HCT116 (cell line): ENCODE data around the gene IP6K2. TPM values are rescaled to one million over a fixed set of nuclear protein-coding genes. Genes with fewer than 3 reads are reported as not detected.

Source experiments
- ATAC-seq: fragments of 200-7000 bp; cut with Tn5 transposase; 2 replicates; pipeline ENCODE4 v1.9.1; 2020; ENCODE audit warnings: mild to moderate bottlenecking, moderate library complexity
- BruUV-seq: library from RNA; stranded (reverse); fragments of 400-500 nt; replicated peaks from 2 replicates; lab custom pipeline; 2021; lab: Mats Ljungman, UMichigan
- CTCF ChIA-PET: fragments of 300-600 bp; sonication (Branson Sonifier 250); formaldehyde crosslinking; loops from one replicate; lab custom pipeline; 2021; ENCODE audit warnings: antibody characterized with exemption; lab: Charles Lee
- POLR2A ChIA-PET: fragments of 300-600, 350-600 bp; sonication (Branson Sonifier 250); formaldehyde crosslinking; loops from one replicate; lab custom pipeline; 2021; ENCODE audit warnings: antibody characterized with exemption; lab: Charles Lee
- RAD21 ChIA-PET, 2 experiments: fragments of 300-600 bp; sonication (Branson Sonifier 250); formaldehyde crosslinking; loops; one replicate each; lab custom pipeline; 2023; ENCODE audit warnings: low total read pairs in 2 of 2; ENCODE audit not compliant: uncharacterized antibody in 2 of 2, unreplicated experiment in 2 of 2, low non-redundant PET in 1 of 2; lab: Charles Lee
- DNase-seq: peaks from one replicate; pipeline ENCODE4 v3.0.0-alpha.2; 2010; ENCODE audit warnings: low read depth, low spot score
- H2AFZ ChIP-seq: fragments of 200-600 bp; shearing (Covaris generic), sonication (generic); 2 replicates; pipeline ENCODE4 v1.6.1; 2017; ENCODE audit warnings: low read depth, mixed run types, mixed read lengths, antibody characterized with exemption, low read length; ENCODE audit not compliant: poor library complexity, severe bottlenecking
- H3K27ac ChIP-seq: 2 replicates; pipeline ENCODE4 v1.5.1; 2012; ENCODE audit warnings: low read depth, low read length
- H3K27me3 ChIP-seq: fragments of 200-600 bp; sonication (generic); 2 replicates; pipeline ENCODE4 v1.6.1; 2016; ENCODE audit warnings: mixed run types, low read length, mixed read lengths; ENCODE audit not compliant: insufficient read depth
- H3K36me3 ChIP-seq, 2 experiments: fragments of 200-500 bp in 1 of 2; fragments of 200-600 bp in 1 of 2; sonication (Bioruptor generic) in 1 of 2; sonication (generic) in 1 of 2; 2 replicates each; pipeline versions ENCODE4 v1.5.1 to v1.6.1; 2014 to 2016; ENCODE audit warnings: low read length in 2 of 2, inconsistent platforms in 1 of 2, mixed read lengths in 1 of 2, mixed run types in 1 of 2; ENCODE audit not compliant: insufficient read depth in 2 of 2, control insufficient read depth in 1 of 2
- H3K4me1 ChIP-seq, 2 experiments: fragments of 200-600 bp in 1 of 2; sonication (generic) in 1 of 2; 2 replicates each; pipeline versions ENCODE4 v1.5.1 to v1.6.1; 2012 to 2017; ENCODE audit warnings: low read length in 2 of 2, inconsistent platforms in 1 of 2, mild to moderate bottlenecking in 1 of 2, mixed read lengths in 1 of 2, mixed run types in 1 of 2, moderate library complexity in 1 of 2; ENCODE audit not compliant: insufficient read depth in 2 of 2, control insufficient read depth in 1 of 2
- H3K4me2 ChIP-seq: fragments of 200-600 bp; sonication (generic); 2 replicates; pipeline ENCODE4 v1.6.1; 2017; ENCODE audit warnings: mixed run types, low read length, mixed read lengths
- H3K4me3 ChIP-seq, 2 experiments: fragments of 200-600 bp in 1 of 2; sonication (generic) in 1 of 2; replicated peaks in 1 of 2; 2 replicates each; pipeline ENCODE4 v1.5.1; 2011 to 2016; ENCODE audit warnings: low read length in 2 of 2, control low read depth in 1 of 2, low read depth in 1 of 2, mild to moderate bottlenecking in 1 of 2, mixed read lengths in 1 of 2, mixed run types in 1 of 2
- H3K79me2 ChIP-seq: fragments of 200-600 bp; sonication (generic); 2 replicates; pipeline ENCODE4 v1.6.1; 2017; ENCODE audit warnings: mild to moderate bottlenecking, mixed run types, low read length, moderate library complexity, mixed read lengths; ENCODE audit not compliant: insufficient read depth
- H3K9ac ChIP-seq: fragments of 200-600 bp; sonication (generic); 2 replicates; pipeline ENCODE4 v1.6.1; 2016; ENCODE audit warnings: low read length, mixed read lengths
- H3K9me2 ChIP-seq: fragments of 200-600 bp; sonication (generic), shearing (Covaris generic); 2 replicates; pipeline ENCODE4 v1.6.1; 2017; ENCODE audit warnings: mixed run types, mild to moderate bottlenecking, moderate library complexity; ENCODE audit not compliant: insufficient read depth
- H3K9me3 ChIP-seq, 2 experiments: fragments of 200-500 bp in 1 of 2; fragments of 200-600 bp in 1 of 2; sonication (Bioruptor generic) in 1 of 2; sonication (generic) in 1 of 2; 2 replicates each; pipeline ENCODE4 v1.6.1; 2014 to 2017; ENCODE audit warnings: low read length in 2 of 2, mixed read lengths in 2 of 2, inconsistent platforms in 1 of 2, low read depth in 1 of 2, mild to moderate bottlenecking in 1 of 2, mixed run types in 1 of 2, moderate library complexity in 1 of 2; ENCODE audit not compliant: control insufficient read depth in 1 of 2, insufficient read depth in 1 of 2
- H4K20me1 ChIP-seq: fragments of 200-600 bp; sonication (generic), shearing (Covaris generic); 2 replicates; pipeline ENCODE4 v1.6.1; 2017; ENCODE audit warnings: mixed run types, mild to moderate bottlenecking, moderate library complexity; ENCODE audit not compliant: insufficient read depth
- CBX3 ChIP-seq: IDR thresholded peaks from 2 replicates; pipeline ENCODE4 v1.6.1; 2012; ENCODE audit warnings: low read depth
- CEBPB ChIP-seq: IDR thresholded peaks from 2 replicates; pipeline ENCODE4 v1.6.1; 2012; ENCODE audit warnings: low read depth
- EGR1 ChIP-seq: IDR thresholded peaks from 2 replicates; pipeline ENCODE4 v1.6.1; 2012; ENCODE audit warnings: low read depth
- EZH2 ChIP-seq: fragments of 200-600 bp; sonication (generic); IDR thresholded peaks from 2 replicates; pipeline ENCODE4 v1.6.1; 2017; ENCODE audit warnings: antibody characterized with exemption, mixed run types
- EZH2phosphoT487 ChIP-seq: fragments of 200-600 bp; IDR thresholded peaks from 2 replicates; pipeline ENCODE4 v1.6.1; 2018; ENCODE audit warnings: antibody characterized with exemption, borderline replicate concordance
- FOSL1 ChIP-seq: IDR thresholded peaks from 2 replicates; pipeline ENCODE4 v1.6.1; 2012; ENCODE audit warnings: low read depth
- JUND ChIP-seq: IDR thresholded peaks from 2 replicates; pipeline ENCODE4 v1.6.1; 2012
- POLR2AphosphoS5 ChIP-seq: IDR thresholded peaks from 2 replicates; pipeline ENCODE4 v1.6.1; 2011; ENCODE audit warnings: mild to moderate bottlenecking, low read depth, low read length, moderate library complexity
- REST ChIP-seq: IDR thresholded peaks from 2 replicates; pipeline ENCODE4 v1.6.1; 2012; ENCODE audit warnings: low read depth
- TCF7L2 ChIP-seq: IDR thresholded peaks from 2 replicates; pipeline ENCODE4 v1.7.0; 2011; ENCODE audit warnings: borderline replicate concordance, inconsistent platforms; ENCODE audit not compliant: insufficient read depth, insufficient read length; ENCODE audit errors: extremely low read depth
- YY1 ChIP-seq: IDR thresholded peaks from 2 replicates; pipeline ENCODE4 v1.6.1; 2011; ENCODE audit warnings: low read length, low read depth, moderate library complexity, mild to moderate bottlenecking; ENCODE audit not compliant: insufficient replicate concordance; ENCODE audit errors: extremely low read depth
- ZBTB33 ChIP-seq: IDR thresholded peaks from 2 replicates; pipeline ENCODE4 v1.6.1; 2011; ENCODE audit warnings: mild to moderate bottlenecking, low read length, moderate library complexity; ENCODE audit not compliant: insufficient replicate concordance; ENCODE audit errors: extremely low read depth
- ZNF274 ChIP-seq: fragments of 200-500 bp; sonication (Bioruptor generic); IDR thresholded peaks from 2 replicates; pipeline ENCODE4 v1.6.1; 2014; ENCODE audit warnings: mild to moderate bottlenecking, low read depth, low read length, inconsistent platforms
- intact Hi-C: fragments of 100-400 bp; cut with micrococcal nuclease; formaldehyde crosslinking; loops from 2 replicates; pipeline ENCODE4 v1.10.0; 2022
- total RNA-seq: library from RNA; stranded (reverse); gene quantifications from one replicate; pipeline ENCODE4 v1.2.1, GENCODE V29; 2021; ENCODE audit not compliant: unreplicated experiment
- TF ChIP-seq, protein P1 (sequence below): IDR thresholded peaks from 2 replicates; pipeline ENCODE4 v1.6.1; 2012

The IP6K2 gene
- total RNA-seq, 1 experiment from 2014 or later: 89.5 TPM

DNA sequence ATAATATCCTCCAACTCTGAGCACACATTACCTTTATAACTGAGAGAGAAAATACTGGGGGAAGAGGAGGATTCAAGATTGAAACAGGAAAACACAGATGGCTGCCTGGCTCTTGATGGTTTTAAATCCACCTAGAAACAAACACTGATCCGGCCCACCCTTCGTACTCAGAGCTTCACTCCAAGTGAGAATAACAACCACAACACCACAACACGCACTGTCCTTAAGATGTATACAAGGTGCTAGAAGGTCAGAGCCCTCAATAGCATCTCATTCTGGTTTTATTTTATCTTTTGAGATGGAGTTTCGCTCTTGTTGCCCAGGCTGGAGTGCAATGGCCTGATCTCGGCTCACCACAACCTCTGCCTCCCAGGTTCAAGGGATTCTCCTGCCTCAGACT lies 9.9 kb downstream of the IP6K2 start:
- peaks cover 99% of the 10 kb centered on the region for H3K79me2 ChIP-seq
- H3K4me2 ChIP-seq: no peak overlapping the region
- intact Hi-C loops: no loop called here
- H3K27ac ChIP-seq: no peak overlapping the region
- no peak overlapping the region for H2AFZ ChIP-seq
- TF ChIP-seq FOSL1: no peak
- no peak for TF ChIP-seq CBX3
- no peak for TF ChIP-seq ZNF274
- no peak for TF ChIP-seq REST
- TF ChIP-seq, all 23 proteins: peak for 0
- Histone ChIP-seq H3K4me1 (peaks cover 7 to 22% of the 10 kb centered on the region in 2 experiments), H3K4me3 (no peak overlapping the region), H4K20me1 (peaks cover 28% of the 10 kb centered on the region; the same call in 1 of the 2 replicates), H3K27me3 (no peaks in the 10 kb centered on the region), H3K9me2 (no peaks in the 10 kb centered on the region), H3K9me3 (no peaks in the 10 kb centered on the region), H3K36me3 (peaks cover 21 to 22% of the 10 kb centered on the region in 2 experiments), H3K9ac (no peak overlapping the region)
- DNase-seq: no peak
- ATAC-seq: no peak
- ChIA-PET RAD21 (no interaction called here), POLR2A (interaction anchor here (1.7 kb wide), 1 partner anchor 10 kb away, joined by 3 read pairs; no protein-coding TSS in a partner anchor), CTCF (no interaction called here)
- no TSS peak for BruUV-seq

DNA sequence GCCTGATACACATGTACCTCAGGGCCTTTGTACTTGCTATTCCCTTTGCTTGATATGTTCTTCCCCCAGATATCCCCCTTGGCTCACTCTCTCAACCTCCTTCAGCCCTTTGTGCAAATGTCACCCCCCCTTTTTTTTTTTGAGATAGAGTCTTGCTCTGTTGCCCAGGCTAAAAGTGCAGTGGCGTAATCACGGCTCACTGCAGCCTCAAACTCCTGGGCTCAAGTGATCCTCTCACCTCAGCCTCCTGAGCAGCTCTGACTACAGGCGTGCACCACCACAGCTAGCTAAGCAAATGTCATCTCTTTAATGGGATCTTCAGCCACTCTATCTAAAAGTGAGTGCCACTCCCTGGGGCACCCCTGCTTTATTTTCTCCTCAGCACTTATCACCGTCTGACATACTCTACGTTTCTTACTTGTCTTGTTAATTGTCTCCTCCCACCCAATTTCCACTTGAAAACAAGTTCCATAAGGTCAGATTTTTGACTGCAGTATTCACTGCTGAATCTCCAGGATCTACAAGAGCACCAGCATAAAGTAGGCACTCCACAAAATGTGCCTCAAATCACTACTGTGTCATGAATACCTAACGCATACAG lies 14.6 kb downstream of the IP6K2 start:
- H3K9ac ChIP-seq: no peak overlapping the region
- H3K27me3 ChIP-seq: no peaks in the 10 kb centered on the region
- no peaks in the 10 kb centered on the region for H3K9me2 ChIP-seq
- CTCF ChIA-PET: no interaction called here
- intact Hi-C loops: no loop called here
- BruUV-seq: no TSS peak
- H3K27ac ChIP-seq: no peak overlapping the region
- no peak overlapping the region for H2AFZ ChIP-seq
- peak; percentile 9; the same call in 1 of the 2 replicates for ATAC-seq
- POLR2A ChIA-PET: no interaction called here
- H3K36me3 ChIP-seq: peaks cover 20 to 28% of the 10 kb centered on the region in 2 experiments
- no peak overlapping the region for H3K4me3 ChIP-seq
- no peak for DNase-seq
- H3K4me2 ChIP-seq: peak overlapping the region; percentile 10; the same call in 1 of the 2 replicates
- no peaks in the 10 kb centered on the region for H3K9me3 ChIP-seq
- RAD21 ChIA-PET: no interaction called here
- peaks cover 14 to 33% of the 10 kb centered on the region in 2 experiments for H3K4me1 ChIP-seq
- peaks cover 32% of the 10 kb centered on the region; the same call in 1 of the 2 replicates for H4K20me1 ChIP-seq
- peaks cover 100% of the 10 kb centered on the region for H3K79me2 ChIP-seq
- TF ChIP-seq EZH2 (no peak), POLR2AphosphoS5 (no peak), JUND (no peak), CEBPB (no peak), YY1 (no peak), TCF7L2 (no peak), EZH2phosphoT487 (no peak), ZBTB33 (no peak), EGR1 (no peak)
- TF ChIP-seq, protein P1, sequence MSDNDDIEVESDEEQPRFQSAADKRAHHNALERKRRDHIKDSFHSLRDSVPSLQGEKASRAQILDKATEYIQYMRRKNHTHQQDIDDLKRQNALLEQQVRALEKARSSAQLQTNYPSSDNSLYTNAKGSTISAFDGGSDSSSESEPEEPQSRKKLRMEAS: no peak
